ENCODE data around the gene PGAP3. TPM values are rescaled to one million over a fixed set of nuclear protein-coding genes. Genes with fewer than 3 reads are reported as not detected.

The PGAP3 gene
- total RNA-seq, 3 donors from 2014 or later: 14.6 to 16.5 (median 16.3) TPM

GRCh38 chr17:39639043-39639442 lies 48.8 kb downstream of the PGAP3 start:
- no peaks in the 10 kb centered on the region for H3K27me3 Mint-ChIP-seq (ENCODE audit: low read depth)
- peaks cover 69% of the 10 kb centered on the region for H3K4me1 Mint-ChIP-seq (ENCODE audit: low read depth)
- ATAC-seq: no peak
- H3K9me3 Mint-ChIP-seq: no peaks in the 10 kb centered on the region
- peaks cover 2% of the 10 kb centered on the region for H3K36me3 Mint-ChIP-seq (ENCODE audit: insufficient read depth)
- DNase-seq: no peak
- H3K4me3 Mint-ChIP-seq: no peak overlapping the region

GRCh38 chr17:39638317-39638716 lies 49.5 kb downstream of the PGAP3 start:
- peaks cover 62% of the 10 kb centered on the region for H3K4me1 Mint-ChIP-seq (ENCODE audit: low read depth)
- peaks cover 2% of the 10 kb centered on the region for H3K36me3 Mint-ChIP-seq (ENCODE audit: insufficient read depth)
- no peaks in the 10 kb centered on the region for H3K9me3 Mint-ChIP-seq
- ATAC-seq (no peak), DNase-seq (no peak)
- peak overlapping the region; percentile 96 for H3K4me3 Mint-ChIP-seq
- H3K27me3 Mint-ChIP-seq (ENCODE audit: low read depth): no peaks in the 10 kb centered on the region

DNA sequence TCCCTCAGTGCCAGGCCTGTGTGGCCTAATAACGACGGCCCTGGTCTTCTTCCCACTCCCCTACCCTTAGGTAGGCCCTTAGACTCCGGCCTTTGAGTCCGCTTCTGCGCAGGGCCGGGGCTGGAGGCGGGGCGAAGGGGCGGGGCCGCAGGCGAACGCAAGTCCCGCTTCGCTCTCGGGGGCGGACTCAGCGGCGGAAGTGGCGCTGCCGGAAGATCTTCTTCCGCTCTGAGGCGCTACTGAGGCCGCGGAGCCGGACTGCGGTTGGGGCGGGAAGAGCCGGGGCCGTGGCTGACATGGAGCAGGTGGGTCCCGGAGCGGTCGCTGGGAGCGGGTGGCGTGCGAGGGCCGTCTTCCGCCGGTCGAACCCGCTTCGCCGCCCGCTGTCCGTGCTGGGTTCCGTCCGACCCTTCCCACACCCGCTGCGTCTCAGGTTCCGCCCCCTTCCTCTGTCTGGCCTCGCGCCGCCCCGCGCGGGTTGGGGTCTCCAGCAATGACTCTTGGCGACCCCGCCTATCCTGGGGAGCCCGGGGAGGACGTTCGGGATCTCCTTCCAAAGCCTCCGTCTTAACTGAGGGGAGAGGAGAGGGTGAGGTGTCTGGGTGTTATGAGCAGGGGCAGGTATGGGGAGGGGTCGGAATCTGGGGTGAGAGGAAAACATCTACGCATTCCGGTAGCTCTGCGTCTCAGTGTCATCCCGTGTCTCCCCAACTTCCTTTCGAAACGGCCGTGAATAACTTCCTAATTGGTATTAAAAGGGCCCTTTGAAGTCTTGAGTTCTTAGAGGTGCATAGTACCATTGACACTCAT lies 50.7 kb downstream of the PGAP3 start, which contains the start of gene STARD3:
TSS of gene STARD3 (plus strand) at position 218 of the 810 bp plus-strand sequence. CDS start 16,388 bp downstream, outside the sequence.
- Mint-ChIP-seq H3K4me3 (peak within 1 kb of the TSS; percentile 96), H3K4me1 (ENCODE audit: low read depth) (peaks cover 52% of the 10 kb centered on the region), H3K9me3 (no peaks in the 10 kb centered on the region), H3K36me3 (ENCODE audit: insufficient read depth) (peaks cover 2% of the 10 kb centered on the region), H3K27me3 (ENCODE audit: low read depth) (no peaks in the 10 kb centered on the region)
- DNase-seq (peak; percentile 85), ATAC-seq (peak; percentile 92 to 93)

- ATAC-seq (peak in 1 of 2 donors; percentile 1), DNase-seq (no peak)
- Mint-ChIP-seq H3K9me3 (no peaks in the 10 kb centered on the region), H3K27me3 (ENCODE audit: low read depth) (no peaks in the 10 kb centered on the region), H3K36me3 (ENCODE audit: insufficient read depth) (peaks cover 2% of the 10 kb centered on the region), H3K4me1 (ENCODE audit: low read depth) (peaks cover 47% of the 10 kb centered on the region), H3K4me3 (peak overlapping the region; percentile 96)
These were observed 51.3 kb downstream of the PGAP3 start for GRCh38 chr17:39636587-39636926.

GRCh38 chr17:39635614-39636176 lies 52.2 kb downstream of the PGAP3 start:
- Mint-ChIP-seq H3K36me3 (ENCODE audit: insufficient read depth) (peaks cover 2% of the 10 kb centered on the region), H3K9me3 (no peaks in the 10 kb centered on the region), H3K4me1 (ENCODE audit: low read depth) (peaks cover 40% of the 10 kb centered on the region), H3K27me3 (ENCODE audit: low read depth) (peaks cover 1% of the 10 kb centered on the region), H3K4me3 (peak overlapping the region; percentile 96)
- no peak for ATAC-seq
- no peak for DNase-seq

DNA sequence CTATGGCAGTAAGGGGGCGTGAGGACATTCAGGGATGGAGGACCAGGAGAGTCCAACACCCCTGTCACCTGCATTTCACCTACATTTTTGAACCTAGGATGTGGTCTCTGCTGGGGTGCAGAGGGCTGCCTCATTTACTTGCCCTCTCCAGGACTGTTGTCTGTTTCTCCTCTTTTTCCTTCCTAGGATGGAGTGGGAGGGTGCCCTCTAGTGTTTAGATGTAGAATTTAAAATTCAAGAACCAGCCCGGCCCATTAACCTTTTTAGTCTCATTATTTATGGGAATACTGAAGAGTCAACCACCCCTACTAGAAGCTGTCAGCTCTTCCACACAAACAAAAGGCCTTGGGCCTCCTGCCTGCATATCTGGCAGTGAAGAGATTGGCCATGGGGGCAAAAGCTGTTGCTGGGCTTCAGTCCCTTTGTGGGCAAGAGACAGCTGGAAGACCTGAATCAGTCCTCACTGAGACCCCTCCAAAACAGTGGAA lies 53.4 kb downstream of the PGAP3 start:
- Mint-ChIP-seq H3K4me1 (ENCODE audit: low read depth) (peaks cover 30% of the 10 kb centered on the region), H3K27me3 (ENCODE audit: low read depth) (peaks cover 2% of the 10 kb centered on the region), H3K9me3 (no peaks in the 10 kb centered on the region), H3K36me3 (ENCODE audit: insufficient read depth) (peaks cover 2% of the 10 kb centered on the region), H3K4me3 (no peak overlapping the region)
- ATAC-seq (no peak), DNase-seq (no peak)

DNA sequence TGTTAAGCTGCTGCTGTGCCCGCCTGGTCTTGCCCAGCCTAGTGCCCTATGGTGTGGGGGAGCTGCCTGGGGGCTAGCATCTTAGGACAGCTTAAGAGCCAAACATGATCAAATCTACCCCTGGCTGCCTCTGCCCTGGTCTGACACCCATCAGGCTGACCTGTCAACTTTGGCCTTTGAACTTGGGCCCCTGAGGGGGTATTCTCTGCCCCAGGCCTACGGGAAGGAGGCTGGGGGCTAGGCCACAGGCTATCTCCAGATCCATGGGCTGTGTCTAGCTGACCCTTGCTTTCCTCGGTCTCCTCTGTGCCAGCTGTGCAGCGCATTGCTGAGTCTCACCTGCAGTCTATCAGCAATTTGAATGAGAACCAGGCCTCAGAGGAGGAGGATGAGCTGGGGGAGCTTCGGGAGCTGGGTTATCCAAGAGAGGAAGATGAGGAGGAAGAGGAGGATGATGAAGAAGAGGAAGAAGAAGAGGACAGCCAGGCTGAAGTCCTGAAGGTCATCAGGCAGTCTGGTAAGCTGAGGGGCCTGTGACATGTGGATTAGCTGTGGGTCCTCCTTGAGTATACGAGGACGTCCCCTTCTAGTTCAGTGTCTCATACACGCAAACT lies 54.2 kb downstream of the PGAP3 start:
- Mint-ChIP-seq H3K36me3 (ENCODE audit: insufficient read depth) (peaks cover 2% of the 10 kb centered on the region), H3K4me3 (no peak overlapping the region), H3K27me3 (ENCODE audit: low read depth) (peaks cover 5% of the 10 kb centered on the region), H3K4me1 (ENCODE audit: low read depth) (peaks cover 23% of the 10 kb centered on the region), H3K9me3 (no peaks in the 10 kb centered on the region)
- DNase-seq (no peak), ATAC-seq (no peak)

GRCh38 chr17:39632153-39632941 lies 55.5 kb downstream of the PGAP3 start:
- Mint-ChIP-seq H3K9me3 (no peaks in the 10 kb centered on the region), H3K4me1 (ENCODE audit: low read depth) (peaks cover 10% of the 10 kb centered on the region), H3K4me3 (no peak overlapping the region), H3K36me3 (ENCODE audit: insufficient read depth) (no peaks in the 10 kb centered on the region), H3K27me3 (ENCODE audit: low read depth) (peaks cover 15% of the 10 kb centered on the region)
- ATAC-seq (no peak), DNase-seq (no peak)

GRCh38 chr17:39631403-39631802 lies 56.5 kb downstream of the PGAP3 start:
- Mint-ChIP-seq H3K27me3 (ENCODE audit: low read depth) (peaks cover 19% of the 10 kb centered on the region), H3K9me3 (no peaks in the 10 kb centered on the region), H3K4me1 (ENCODE audit: low read depth) (peaks cover 11% of the 10 kb centered on the region), H3K36me3 (ENCODE audit: insufficient read depth) (no peaks in the 10 kb centered on the region), H3K4me3 (no peak overlapping the region)
- ATAC-seq: no peak
- DNase-seq: no peak

- Mint-ChIP-seq H3K4me1 (ENCODE audit: low read depth) (peaks cover 13% of the 10 kb centered on the region), H3K4me3 (no peak overlapping the region), H3K27me3 (ENCODE audit: low read depth) (peaks cover 34% of the 10 kb centered on the region), H3K36me3 (ENCODE audit: insufficient read depth) (no peaks in the 10 kb centered on the region), H3K9me3 (no peaks in the 10 kb centered on the region)
- DNase-seq (no peak), ATAC-seq (no peak)
These were observed 58.0 kb downstream of the PGAP3 start for GRCh38 chr17:39629898-39630297.

DNA sequence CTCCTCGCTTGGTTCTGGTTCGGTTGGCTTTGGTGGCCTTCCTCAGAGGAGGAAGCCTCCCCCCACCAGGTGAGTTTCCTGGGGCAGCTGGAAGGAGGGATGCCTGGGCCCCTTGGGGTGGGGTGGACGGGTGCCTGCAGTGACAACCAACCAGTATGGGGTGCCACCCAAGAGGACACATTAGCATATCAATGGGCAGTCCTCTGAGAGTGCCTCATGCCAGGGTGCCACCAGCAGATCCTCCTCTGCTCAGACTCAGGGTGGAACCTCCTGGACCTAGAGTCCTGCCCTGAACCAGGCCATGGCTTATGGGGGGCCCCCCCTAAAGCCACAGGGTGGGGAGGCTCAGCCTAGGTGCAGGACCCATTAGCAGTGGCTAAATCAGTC lies 58.4 kb downstream of the PGAP3 start:
- Mint-ChIP-seq H3K9me3 (no peaks in the 10 kb centered on the region), H3K27me3 (ENCODE audit: low read depth) (peaks cover 34% of the 10 kb centered on the region), H3K4me1 (ENCODE audit: low read depth) (peaks cover 13% of the 10 kb centered on the region), H3K4me3 (no peak overlapping the region), H3K36me3 (ENCODE audit: insufficient read depth) (no peaks in the 10 kb centered on the region)
- ATAC-seq: no peak
- no peak for DNase-seq

GRCh38 chr17:39628655-39629493 lies 59.0 kb downstream of the PGAP3 start:
- peaks cover 9% of the 10 kb centered on the region for H3K4me1 Mint-ChIP-seq (ENCODE audit: low read depth)
- H3K36me3 Mint-ChIP-seq (ENCODE audit: insufficient read depth): no peaks in the 10 kb centered on the region

DNA sequence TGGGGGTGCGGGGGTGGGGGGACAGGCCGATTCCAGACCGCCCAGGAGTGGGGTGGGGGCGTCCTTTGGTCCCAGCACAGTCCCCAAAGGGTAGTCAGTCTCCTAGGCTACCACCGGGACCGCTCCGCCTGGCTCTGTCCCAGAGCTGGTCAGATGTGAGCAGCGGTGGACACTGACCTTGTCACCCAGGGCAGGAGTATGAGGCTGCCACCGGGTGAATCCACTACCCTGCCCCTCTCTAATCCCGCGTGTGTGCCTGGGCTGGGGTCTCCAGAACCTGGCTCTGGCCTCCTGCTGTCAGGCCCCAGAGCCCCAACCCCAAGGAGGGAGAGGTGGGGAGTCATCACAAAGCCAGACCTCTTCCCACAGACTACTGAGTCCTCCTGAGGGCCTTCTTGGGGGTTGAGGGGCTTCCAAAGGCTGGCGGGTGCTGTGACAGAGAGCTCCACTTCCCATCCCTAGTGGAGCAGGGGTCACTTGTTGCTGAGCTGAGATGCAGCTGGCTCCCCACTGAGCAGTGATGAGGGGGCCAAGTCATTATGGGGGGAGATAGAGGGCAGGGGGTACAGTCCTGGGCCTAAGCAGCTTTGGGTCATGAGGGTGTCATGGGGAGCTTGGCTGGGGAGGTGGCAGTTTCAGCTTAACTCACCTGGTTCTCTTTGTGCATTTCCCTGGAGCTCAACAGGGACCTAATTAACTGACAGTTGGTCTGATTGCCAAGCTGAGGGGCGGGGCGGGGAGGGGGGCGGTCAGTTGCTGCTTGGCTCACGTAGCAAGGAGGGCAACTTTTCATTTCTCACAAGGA lies 59.9 kb downstream of the PGAP3 start:
- H3K27me3 Mint-ChIP-seq (ENCODE audit: low read depth): peaks cover 34% of the 10 kb centered on the region
- no peaks in the 10 kb centered on the region for H3K36me3 Mint-ChIP-seq (ENCODE audit: insufficient read depth)
- no peak overlapping the region for H3K4me3 Mint-ChIP-seq
- peaks cover 15% of the 10 kb centered on the region for H3K4me1 Mint-ChIP-seq (ENCODE audit: low read depth)
- no peaks in the 10 kb centered on the region for H3K9me3 Mint-ChIP-seq
- ATAC-seq (no peak), DNase-seq (no peak)

More at GRCh38 chr17:39628655-39629493, 59.0 kb downstream of the PGAP3 start:
- DNase-seq: no peak
- H3K27me3 Mint-ChIP-seq (ENCODE audit: low read depth): peaks cover 34% of the 10 kb centered on the region
- H3K4me3 Mint-ChIP-seq: no peak overlapping the region
- no peak for ATAC-seq
- no peaks in the 10 kb centered on the region for H3K9me3 Mint-ChIP-seq
